Sigmoid colon (tissue), 4 donors: ENCODE measurements around the gene TMEM106A.
"Not testable (repeated sequence)": the region's sequence is repeated elsewhere in the genome, so short reads cannot be mapped to it uniquely, and the experiment has no call there.

Source experiments
- CTCF ChIP-seq, 4 experiments: fragments of 450-650 bp in 3 of 4; fragments of 200-600 bp in 1 of 4; IDR thresholded peaks; one replicate each; pipeline ENCODE4 v1.5.1; 2016 to 2019; ENCODE audit warnings: antibody characterized with exemption in 4 of 4, mild to moderate bottlenecking in 3 of 4, moderate library complexity in 2 of 4
- EP300 ChIP-seq, 4 donors: sonication (generic); formaldehyde crosslinking; IDR thresholded peaks; one replicate each; pipeline ENCODE4 v1.6.1; 2017; ENCODE audit warnings: antibody characterized with exemption in 4 of 4
- POLR2A ChIP-seq, 2 donors: fragments of 450-650 bp; IDR thresholded peaks; one replicate each; pipeline ENCODE4 v1.6.1; 2016; ENCODE audit warnings: antibody characterized with exemption in 2 of 2, mild to moderate bottlenecking in 2 of 2, moderate library complexity in 2 of 2
- POLR2AphosphoS5 ChIP-seq, 4 donors: sonication (generic); formaldehyde crosslinking; IDR thresholded peaks; one replicate each; pipeline ENCODE4 v1.6.1; 2017; ENCODE audit warnings: antibody characterized with exemption in 4 of 4

GRCh38 chr17:43231205-43232020, 19.7 kb downstream of the TMEM106A start:
- TF ChIP-seq CTCF, POLR2A, EP300 (IDR thresholded peaks at IDR 0.05): not testable (repeated sequence)
- TF ChIP-seq POLR2AphosphoS5 (IDR thresholded peaks at IDR 0.05): peak in 1 of 4 donors; percentile 39
